Measurements from ENCODE around the gene ZNF526. TPM values are rescaled to one million over a fixed set of nuclear protein-coding genes. Genes with fewer than 3 reads are reported as not detected.

The ZNF526 gene
- total and polyA plus RNA-seq, 2 experiments from 2014 or later = 8.8 to 9.2 TPM

- H3K4me3 ChIP-seq = no peak overlapping the region
- H3K9me3 ChIP-seq (ENCODE audit: low read depth) = no peaks in the 10 kb centered on the region
- no peak overlapping the region for H3K27ac ChIP-seq
- H3K27me3 ChIP-seq = no peaks in the 10 kb centered on the region
- H3K4me1 ChIP-seq (ENCODE audit: low read depth) = no peaks in the 10 kb centered on the region
- TF ChIP-seq CTCF (IDR thresholded peaks at IDR 0.05; ENCODE audit: low read depth, low read length) = no peak
- DNase-seq (ENCODE audit: low read depth in 1 of 2, low spot score in 1 of 2) = no peak
- H3K36me3 ChIP-seq = peaks cover 52% of the 10 kb centered on the region
Measured at GRCh38 chr19:42208612-42209011, 11.5 kb upstream of the ZNF526 start.

- DNase-seq (ENCODE audit: low read depth in 1 of 2, low spot score in 1 of 2) = no peak
- Histone ChIP-seq H3K4me3 (no peak overlapping the region), H3K9me3 (ENCODE audit: low read depth) (no peaks in the 10 kb centered on the region), H3K27ac (no peak overlapping the region), H3K4me1 (ENCODE audit: low read depth) (no peaks in the 10 kb centered on the region), H3K27me3 (no peaks in the 10 kb centered on the region), H3K36me3 (peaks cover 44% of the 10 kb centered on the region)
- TF ChIP-seq CTCF (IDR thresholded peaks at IDR 0.05; ENCODE audit: low read depth, low read length) = no peak
Measured at GRCh38 chr19:42212886-42213285, 7.2 kb upstream of the ZNF526 start.

GRCh38 chr19:42214810-42215485 is 5.2 kb upstream of the ZNF526 start:
- no peaks in the 10 kb centered on the region for H3K27me3 ChIP-seq
- no peak for TF ChIP-seq CTCF (IDR thresholded peaks at IDR 0.05; ENCODE audit: low read depth, low read length)
- no peak for DNase-seq (ENCODE audit: low read depth in 1 of 2, low spot score in 1 of 2)
- H3K4me3 ChIP-seq = no peak overlapping the region
- no peaks in the 10 kb centered on the region for H3K4me1 ChIP-seq (ENCODE audit: low read depth)
- H3K36me3 ChIP-seq = peaks cover 31% of the 10 kb centered on the region
- H3K27ac ChIP-seq = no peak overlapping the region
- no peaks in the 10 kb centered on the region for H3K9me3 ChIP-seq (ENCODE audit: low read depth)

- peaks cover 2% of the 10 kb centered on the region for H3K4me1 ChIP-seq (ENCODE audit: low read depth)
- H3K27ac ChIP-seq = peak overlapping the region; percentile 87
- no peaks in the 10 kb centered on the region for H3K27me3 ChIP-seq
- peak overlapping the region; percentile 60 for H3K4me3 ChIP-seq
- peak; percentile 40 to 74 for DNase-seq (ENCODE audit: low read depth in 1 of 2, low spot score in 1 of 2)
- H3K36me3 ChIP-seq = peaks cover 22% of the 10 kb centered on the region
- no peaks in the 10 kb centered on the region for H3K9me3 ChIP-seq (ENCODE audit: low read depth)
- TF ChIP-seq CTCF (IDR thresholded peaks at IDR 0.05; ENCODE audit: low read depth, low read length) = no peak
Measured at GRCh38 chr19:42216653-42217519, 3.2 kb upstream of the ZNF526 start.

GRCh38 chr19:42217520-42218437 is 2.3 kb upstream of the ZNF526 start, which contains the start of gene DEDD2:
DEDD2 (minus strand) TSS chr19:42217677; CDS start chr19:42217007, 670 bp downstream.
- Histone ChIP-seq H3K36me3 (peaks cover 21% of the 10 kb centered on the region), H3K9me3 (ENCODE audit: low read depth) (no peaks in the 10 kb centered on the region), H3K4me1 (ENCODE audit: low read depth) (peaks cover 2% of the 10 kb centered on the region), H3K4me3 (peak within 1 kb of the TSS; percentile 60), H3K27ac (peak within 1 kb of the TSS; percentile 87), H3K27me3 (no peaks in the 10 kb centered on the region)
- DNase-seq (ENCODE audit: low read depth in 1 of 2, low spot score in 1 of 2) = peak; percentile 96 to 97
- peak; percentile 4 for TF ChIP-seq CTCF (IDR thresholded peaks at IDR 0.05; ENCODE audit: low read depth, low read length)
